H9 (cell line): ENCODE data around the gene BTBD1. TPM values are rescaled to one million over a fixed set of nuclear protein-coding genes. Genes with fewer than 3 reads are reported as not detected.
A peak's percentile ranks its signal among the peaks of the same experiment; 100 is the strongest.

Experiments used
- DNase-seq: peaks from one replicate; pipeline ENCODE4 v3.0.0-alpha.2; 2017
- H2AFZ ChIP-seq: one replicate; pipeline ENCODE4 v1.6.1; 2013; ENCODE audit warnings: mild to moderate bottlenecking, low read length, control low read depth, moderate library complexity
- H2AK5ac ChIP-seq: 2 replicates; pipeline ENCODE4 v1.6.1; 2013; ENCODE audit warnings: low read length, control low read depth, mixed read lengths; ENCODE audit not compliant: insufficient read length
- H2BK120ac ChIP-seq: one replicate; pipeline ENCODE4 v1.6.1; 2013; ENCODE audit warnings: low read depth, mild to moderate bottlenecking, low read length, control low read depth, inconsistent platforms; ENCODE audit not compliant: poor library complexity, severe bottlenecking
- H2BK12ac ChIP-seq: 2 replicates; pipeline ENCODE4 v1.6.1; 2013; ENCODE audit warnings: low read length, control low read depth, mixed read lengths, low read depth; ENCODE audit not compliant: insufficient read length
- H2BK15ac ChIP-seq: 2 replicates; pipeline ENCODE4 v1.6.1; 2013; ENCODE audit warnings: low read depth, low read length, control low read depth
- H2BK20ac ChIP-seq: one replicate; pipeline ENCODE4 v1.6.1; 2013; ENCODE audit warnings: low read depth, mild to moderate bottlenecking, low read length, control low read depth, inconsistent platforms; ENCODE audit not compliant: poor library complexity, severe bottlenecking
- H2BK5ac ChIP-seq: 2 replicates; pipeline ENCODE4 v1.6.1; 2013; ENCODE audit warnings: low read length, control low read depth, mixed read lengths; ENCODE audit not compliant: insufficient read length
- H3K14ac ChIP-seq: 2 replicates; pipeline ENCODE4 v1.6.1; 2013; ENCODE audit warnings: low read length, control low read depth; ENCODE audit not compliant: insufficient read depth
- H3K18ac ChIP-seq: 2 replicates; pipeline ENCODE4 v1.6.1; 2013; ENCODE audit warnings: low read depth, mild to moderate bottlenecking, mixed read lengths, low read length, control low read depth; ENCODE audit not compliant: insufficient read length
- H3K23ac ChIP-seq: 2 replicates; pipeline ENCODE4 v1.6.1; 2013; ENCODE audit warnings: low read length, control low read depth, mixed read lengths, low read depth; ENCODE audit not compliant: insufficient read length
- H3K23me2 ChIP-seq: 2 replicates; pipeline ENCODE4 v1.6.1; 2013; ENCODE audit warnings: low read depth, mild to moderate bottlenecking, mixed read lengths, low read length, control low read depth; ENCODE audit not compliant: insufficient read length, poor library complexity, severe bottlenecking
- H3K27ac ChIP-seq: 2 replicates; pipeline ENCODE4 v1.5.1; 2013; ENCODE audit warnings: low read length, control low read depth, mixed read lengths, low read depth; ENCODE audit not compliant: insufficient read length
- H3K27me3 ChIP-seq: 2 replicates; pipeline ENCODE4 v1.6.1; 2013; ENCODE audit warnings: low read length, control low read depth, inconsistent platforms; ENCODE audit not compliant: insufficient read depth
- H3K4ac ChIP-seq: 2 replicates; pipeline ENCODE4 v1.6.1; 2013; ENCODE audit warnings: low read depth, mild to moderate bottlenecking, control low read depth, inconsistent platforms, low read length, moderate library complexity
- H3K4me1 ChIP-seq: 2 replicates; pipeline ENCODE4 v1.6.1; 2013; ENCODE audit warnings: low read length, control low read depth, inconsistent platforms; ENCODE audit not compliant: insufficient read depth
- H3K4me2 ChIP-seq: 2 replicates; pipeline ENCODE4 v1.6.1; 2013; ENCODE audit warnings: low read length, control low read depth, mixed read lengths; ENCODE audit not compliant: insufficient read length, insufficient read depth
- H3K56ac ChIP-seq: 2 replicates; pipeline ENCODE4 v1.6.1; 2013; ENCODE audit warnings: low read depth, mild to moderate bottlenecking, mixed read lengths, low read length, control low read depth; ENCODE audit not compliant: insufficient read length
- H3K79me1 ChIP-seq: 2 replicates; pipeline ENCODE4 v1.6.1; 2013; ENCODE audit warnings: low read depth, mild to moderate bottlenecking, moderate library complexity, low read length, control low read depth, inconsistent platforms; ENCODE audit not compliant: insufficient read depth, poor library complexity, severe bottlenecking
- H3K79me2 ChIP-seq: 2 replicates; pipeline ENCODE4 v1.6.1; 2013; ENCODE audit warnings: low read length, control low read depth, inconsistent platforms; ENCODE audit not compliant: insufficient read depth
- H3K9ac ChIP-seq: 2 replicates; pipeline ENCODE4 v1.6.1; 2013; ENCODE audit warnings: low read length, control low read depth, mixed read lengths; ENCODE audit not compliant: insufficient read length; ENCODE audit errors: extremely low read depth
- H3K9me3 ChIP-seq: one replicate; pipeline ENCODE4 v1.6.1; 2013; ENCODE audit warnings: low read depth, low read length, inconsistent platforms; ENCODE audit not compliant: control insufficient read depth
- H3T11ph ChIP-seq: one replicate; pipeline ENCODE4 v1.6.1; 2013; ENCODE audit warnings: mild to moderate bottlenecking, low read length, control low read depth, inconsistent platforms
- H4K20me1 ChIP-seq: one replicate; pipeline ENCODE4 v1.6.1; 2013; ENCODE audit not compliant: control insufficient read depth, insufficient read length, insufficient read depth
- H4K5ac ChIP-seq: 2 replicates; pipeline ENCODE4 v1.6.1; 2013; ENCODE audit warnings: low read depth, mild to moderate bottlenecking, mixed read lengths, low read length, control low read depth; ENCODE audit not compliant: insufficient read length
- H4K8ac ChIP-seq: replicated peaks from 2 replicates; pipeline ENCODE4 v1.6.1; 2013; ENCODE audit warnings: low read length, control low read depth, mixed read lengths, low read depth; ENCODE audit not compliant: insufficient read length
- H4K91ac ChIP-seq: 2 replicates; pipeline ENCODE4 v1.6.1; 2013; ENCODE audit warnings: low read depth, mild to moderate bottlenecking, moderate library complexity, mixed read lengths, low read length, control low read depth; ENCODE audit not compliant: insufficient read length
- H3K27ac Mint-ChIP-seq, 3 experiments: 2 replicates in 2 of 3; 3 replicates in 1 of 3; pipeline ENCODE4 v1.8.0; 2020 to 2021; ENCODE audit warnings: mixed read lengths in 3 of 3, mild to moderate bottlenecking in 1 of 3, moderate library complexity in 1 of 3
- H3K27me3 Mint-ChIP-seq: 2 replicates; pipeline ENCODE4 v1.8.0; 2021; ENCODE audit warnings: low read depth, mild to moderate bottlenecking, moderate library complexity, mixed read lengths
- H3K36me3 Mint-ChIP-seq, 3 experiments: 2 replicates in 2 of 3; 3 replicates in 1 of 3; pipeline ENCODE4 v1.8.0; 2020 to 2021; ENCODE audit warnings: low read depth in 3 of 3, mixed read lengths in 3 of 3; ENCODE audit not compliant: insufficient read depth in 1 of 3
- H3K4me1 Mint-ChIP-seq, 2 experiments: 2 replicates each; pipeline ENCODE4 v1.8.0; 2020; ENCODE audit warnings: mixed read lengths in 2 of 2
- H3K4me3 Mint-ChIP-seq, 2 experiments: 2 replicates in 1 of 2; 3 replicates in 1 of 2; pipeline ENCODE4 v1.8.0; 2020 to 2021; ENCODE audit warnings: mild to moderate bottlenecking in 2 of 2, mixed read lengths in 2 of 2, moderate library complexity in 1 of 2
- H3K9me3 Mint-ChIP-seq, 2 experiments: 2 replicates in 1 of 2; 3 replicates in 1 of 2; pipeline ENCODE4 v1.8.0; 2020; ENCODE audit warnings: mild to moderate bottlenecking in 2 of 2, mixed read lengths in 2 of 2, moderate library complexity in 1 of 2
- CTCF ChIP-seq: fragments of 200-600 bp; sonication (generic); conservative IDR thresholded peaks from 3 replicates; pipeline ENCODE4 v1.8.0; 2021; ENCODE audit warnings: antibody characterized with exemption, mild to moderate bottlenecking
- WGBS: extraction: QIAGEN DNeasy Blood & Tissue Kit; methylation state at CpG from one replicate; pipeline ENCODE4 v1.1.7; 2013; ENCODE audit warnings: missing lambda C conversion rate, low lambda C conversion rate, mixed read lengths; ENCODE audit not compliant: insufficient read length; ENCODE audit errors: extremely low coverage; 5-methylcytosine and 5-hydroxymethylcytosine counted together
- total RNA-seq: library from RNA; stranded (reverse); gene quantifications from 2 replicates; pipeline ENCODE4 v1.2.1, GENCODE V29; 2021

The BTBD1 gene
- total RNA-seq, 1 experiment from 2014 or later = 43.3 TPM

- Mint-ChIP-seq H3K9me3 (peaks cover 5 to 10% of the 10 kb centered on the region in 2 experiments; a peak in 3 of 5 replicates), H3K36me3 (peaks cover 17 to 30% (median 24%) of the 10 kb centered on the region in 3 experiments), H3K4me1 (peaks cover 30 to 35% of the 10 kb centered on the region in 2 experiments), H3K4me3 (peak overlapping the region; percentile 93 to 100), H3K27me3 (peaks cover 3% of the 10 kb centered on the region; the same call in 1 of the 2 replicates), H3K27ac (peak overlapping the region in 1 of 3 experiments; percentile 92; a peak in 3 of 7 replicates)
- Histone ChIP-seq H3K9me3 (no peaks in the 10 kb centered on the region), H3K23me2 (peaks cover 5% of the 10 kb centered on the region), H3K27me3 (no peaks in the 10 kb centered on the region), H3K27ac (no peak overlapping the region), H2BK20ac (no peak overlapping the region), H4K8ac (no peak overlapping the region), H2BK15ac (no peak overlapping the region), H3K79me2 (no peaks in the 10 kb centered on the region; the same call in 1 of the 2 replicates), H4K91ac (no peak overlapping the region), H3K4me2 (peak overlapping the region; percentile 57), H3K14ac (peak overlapping the region; percentile 78), H2AK5ac (peak overlapping the region; percentile 4), H3K4me1 (no peaks in the 10 kb centered on the region), H3T11ph (no peak overlapping the region), H4K5ac (peak overlapping the region; percentile 31), H3K23ac (no peak overlapping the region), H4K20me1 (no peaks in the 10 kb centered on the region), H3K4ac (no peak overlapping the region), H2BK120ac (no peak overlapping the region), H2AFZ (no peak overlapping the region), H2BK5ac (no peak overlapping the region), H3K56ac (no peak overlapping the region), H3K79me1 (no peaks in the 10 kb centered on the region), H3K9ac (peak overlapping the region; percentile 47), H3K18ac (peak overlapping the region; percentile 88), H2BK12ac (no peak overlapping the region)
- no CpG with 5 or more reads among the region's 9 CpGs for WGBS
- DNase-seq = peak; percentile 34
- TF ChIP-seq CTCF = no peak
These were observed 55.0 kb downstream of the BTBD1 start for GRCh38 chr15:83012076-83012426.
